Astrocyte (in vitro differentiated cells and primary cell): ENCODE results near the gene RTEL1. TPM values are rescaled to one million over a fixed set of nuclear protein-coding genes. Genes with fewer than 3 reads are reported as not detected.
"Not testable (repeated sequence)": the region's sequence is repeated elsewhere in the genome, so short reads cannot be mapped to it uniquely, and the experiment has no call there.

Experiments
- DNase-seq: peaks from one replicate; pipeline ENCODE4 v3.0.0-alpha.2; 2010; ENCODE audit warnings: low read depth
- FAIRE-seq: peaks from 2 replicates; lab custom pipeline; 2011; peaks lifted over from hg19 to GRCh38; lab: Jason Lieb, UNC
- H2AFZ ChIP-seq: 2 replicates; pipeline ENCODE4 v1.6.0; 2012; ENCODE audit warnings: low read depth, low read length, inconsistent platforms
- H3K27ac ChIP-seq: 2 replicates; pipeline ENCODE4 v1.5.1; 2011; ENCODE audit warnings: low read depth, low read length, inconsistent platforms
- H3K27me3 ChIP-seq: 2 replicates; pipeline ENCODE4 v1.6.0; 2011; ENCODE audit warnings: low read length, inconsistent platforms; ENCODE audit not compliant: insufficient read depth
- H3K36me3 ChIP-seq: 2 replicates; pipeline ENCODE4 v1.5.1; 2011; ENCODE audit warnings: low read length, inconsistent platforms; ENCODE audit not compliant: insufficient read depth
- H3K4me1 ChIP-seq: 2 replicates; pipeline ENCODE4 v1.5.1; 2011; ENCODE audit warnings: low read length, inconsistent platforms; ENCODE audit not compliant: insufficient read depth
- H3K4me2 ChIP-seq: 2 replicates; pipeline ENCODE4 v1.6.0; 2012; ENCODE audit warnings: low read length, inconsistent platforms
- H3K4me3 ChIP-seq: 2 replicates; pipeline ENCODE4 v1.5.1; 2011; ENCODE audit warnings: low read depth, mild to moderate bottlenecking, low read length, inconsistent platforms; ENCODE audit not compliant: insufficient read depth
- H3K79me2 ChIP-seq: 2 replicates; pipeline ENCODE4 v1.6.0; 2012; ENCODE audit warnings: mild to moderate bottlenecking, low read length, inconsistent platforms; ENCODE audit not compliant: insufficient read depth
- H3K9ac ChIP-seq: 2 replicates; pipeline ENCODE4 v1.6.0; 2012; ENCODE audit warnings: mild to moderate bottlenecking, low read length, inconsistent platforms
- H3K9me3 ChIP-seq: 2 replicates; pipeline ENCODE4 v1.5.1; 2012; ENCODE audit warnings: low read depth, mild to moderate bottlenecking, low read length, inconsistent platforms; ENCODE audit not compliant: insufficient read depth
- H4K20me1 ChIP-seq: 2 replicates; pipeline ENCODE4 v1.6.0; 2012; ENCODE audit warnings: low read length, inconsistent platforms; ENCODE audit not compliant: insufficient read depth
- H3K27ac Mint-ChIP-seq: one replicate; pipeline ENCODE4 v1.8.0; 2021; ENCODE audit warnings: mild to moderate bottlenecking, mixed read lengths; ENCODE audit not compliant: unreplicated experiment
- H3K27me3 Mint-ChIP-seq: one replicate; pipeline ENCODE4 v1.8.0; 2021; ENCODE audit warnings: low read depth, mixed read lengths; ENCODE audit not compliant: unreplicated experiment
- H3K36me3 Mint-ChIP-seq: one replicate; pipeline ENCODE4 v1.8.0; 2021; ENCODE audit warnings: low read depth, mixed read lengths; ENCODE audit not compliant: unreplicated experiment
- H3K4me1 Mint-ChIP-seq: one replicate; pipeline ENCODE4 v1.8.0; 2021; ENCODE audit warnings: low read depth, mixed read lengths; ENCODE audit not compliant: unreplicated experiment
- H3K4me3 Mint-ChIP-seq: one replicate; pipeline ENCODE4 v1.8.0; 2021; ENCODE audit warnings: mild to moderate bottlenecking, moderate library complexity, mixed read lengths; ENCODE audit not compliant: unreplicated experiment
- H3K9me3 Mint-ChIP-seq: one replicate; pipeline ENCODE4 v1.8.0; 2021; ENCODE audit warnings: mild to moderate bottlenecking, mixed read lengths; ENCODE audit not compliant: unreplicated experiment
- CTCF ChIP-seq: IDR thresholded peaks from 2 replicates; pipeline ENCODE4 v1.5.1; 2011; ENCODE audit warnings: low read depth, mild to moderate bottlenecking, inconsistent platforms, low read length, moderate library complexity; ENCODE audit not compliant: insufficient read depth
- EZH2 ChIP-seq: IDR thresholded peaks from 2 replicates; pipeline ENCODE4 v1.6.1; 2012; ENCODE audit warnings: mild to moderate bottlenecking, low read length, inconsistent platforms; ENCODE audit not compliant: insufficient read depth
- total RNA-seq: library from RNA; stranded (reverse); gene quantifications from 2 replicates; pipeline ENCODE4 v1.2.1, GENCODE V29; 2021

Gene RTEL1
- total RNA-seq, 1 donor from 2014 or later: 15.5 TPM

GRCh38 chr20:63657260-63657936, 714 bp upstream of the RTEL1 start:
- Histone ChIP-seq H3K9ac (peak overlapping the region; percentile 89), H3K4me3 (peak overlapping the region; percentile 100), H3K27me3 (no peaks in the 10 kb centered on the region), H3K27ac (peak overlapping the region; percentile 84), H4K20me1 (peaks cover 4% of the 10 kb centered on the region), H3K4me2 (peak overlapping the region; percentile 98), H3K36me3 (no peaks in the 10 kb centered on the region), H3K9me3 (no peaks in the 10 kb centered on the region), H3K79me2 (peaks cover 38% of the 10 kb centered on the region), H3K4me1 (peaks cover 21% of the 10 kb centered on the region), H2AFZ (peak overlapping the region; percentile 99)
- peak overlapping the region; percentile 93 for H3K27ac Mint-ChIP-seq
- FAIRE-seq (no peak), DNase-seq (no peak)
- peak overlapping the region; percentile 95 for H3K4me3 Mint-ChIP-seq
- H3K9me3 Mint-ChIP-seq: peaks cover 3% of the 10 kb centered on the region
- peaks cover 5% of the 10 kb centered on the region for H3K4me1 Mint-ChIP-seq
- H3K36me3 Mint-ChIP-seq: no peaks in the 10 kb centered on the region
- H3K27me3 Mint-ChIP-seq: peaks cover 1% of the 10 kb centered on the region
- no peak for TF ChIP-seq CTCF
- TF ChIP-seq EZH2: no peak

DNA sequence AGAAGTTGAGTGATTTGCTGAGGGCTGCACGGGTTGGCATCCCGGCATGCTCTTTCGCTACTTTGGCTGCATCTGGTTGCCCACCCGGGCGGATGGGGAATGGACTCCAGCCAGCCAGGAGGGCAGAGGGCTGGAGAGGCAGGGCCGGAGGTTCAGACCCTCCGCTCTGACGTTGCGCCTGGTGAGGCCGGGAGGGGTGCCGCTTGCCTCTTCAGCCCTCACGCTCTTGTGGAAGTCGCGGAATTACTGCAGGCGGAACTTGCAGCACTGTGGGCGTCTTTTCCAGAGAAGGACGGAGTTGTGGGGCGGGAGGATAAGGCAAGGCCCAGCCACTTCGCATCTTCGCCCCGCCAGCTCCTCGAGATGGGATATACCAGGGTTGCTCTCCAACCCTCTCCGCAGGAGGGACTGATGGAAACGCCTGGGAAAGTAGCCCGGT, 656 bp downstream of the RTEL1 start:
- H3K27me3 ChIP-seq: no peaks in the 10 kb centered on the region
- peak overlapping the region; percentile 84 for H3K27ac ChIP-seq
- peak overlapping the region; percentile 95 for H3K4me3 Mint-ChIP-seq
- peaks cover 3% of the 10 kb centered on the region for H3K9me3 Mint-ChIP-seq
- FAIRE-seq (no peak), DNase-seq (peak; percentile 47)
- peaks cover 4% of the 10 kb centered on the region for H4K20me1 ChIP-seq
- peak overlapping the region; percentile 98 for H3K4me2 ChIP-seq
- H3K36me3 Mint-ChIP-seq: peaks cover 1% of the 10 kb centered on the region
- peak overlapping the region; percentile 100 for H3K4me3 ChIP-seq
- peaks cover 1% of the 10 kb centered on the region for H3K27me3 Mint-ChIP-seq
- no peaks in the 10 kb centered on the region for H3K36me3 ChIP-seq
- H3K79me2 ChIP-seq: peaks cover 41% of the 10 kb centered on the region
- peak overlapping the region; percentile 99 for H2AFZ ChIP-seq
- H3K9me3 ChIP-seq: no peaks in the 10 kb centered on the region
- peak overlapping the region; percentile 62 for H3K27ac Mint-ChIP-seq
- peaks cover 21% of the 10 kb centered on the region for H3K4me1 ChIP-seq
- no peak for TF ChIP-seq EZH2
- no peak for TF ChIP-seq CTCF
- peak overlapping the region; percentile 89 for H3K9ac ChIP-seq
- H3K4me1 Mint-ChIP-seq: peaks cover 5% of the 10 kb centered on the region

- H3K4me3 ChIP-seq: peak overlapping the region; percentile 100
- Mint-ChIP-seq H3K36me3 (peaks cover 1% of the 10 kb centered on the region), H3K4me1 (peaks cover 2% of the 10 kb centered on the region), H3K4me3 (peak overlapping the region; percentile 95), H3K27me3 (peaks cover 1% of the 10 kb centered on the region), H3K9me3 (peaks cover 3% of the 10 kb centered on the region), H3K27ac (peak overlapping the region; percentile 53)
- TF ChIP-seq EZH2 (no peak), CTCF (no peak)
- H3K36me3 ChIP-seq: no peaks in the 10 kb centered on the region
- H2AFZ ChIP-seq: no peak overlapping the region
- H3K4me2 ChIP-seq: peak overlapping the region; percentile 98
- H3K9me3 ChIP-seq: no peaks in the 10 kb centered on the region
- H3K79me2 ChIP-seq: peaks cover 45% of the 10 kb centered on the region
- no peak overlapping the region for H3K27ac ChIP-seq
- no peak for DNase-seq
- no peaks in the 10 kb centered on the region for H3K27me3 ChIP-seq
- no peak for FAIRE-seq
- H3K9ac ChIP-seq: peak overlapping the region; percentile 89
- H4K20me1 ChIP-seq: peaks cover 4% of the 10 kb centered on the region
- H3K4me1 ChIP-seq: peaks cover 21% of the 10 kb centered on the region
These were observed 1.3 kb downstream of the RTEL1 start for GRCh38 chr20:63659370-63659769.

- not testable (repeated sequence) for H3K27ac ChIP-seq, H3K4me2 ChIP-seq, H3K36me3 ChIP-seq, DNase-seq, H2AFZ ChIP-seq, FAIRE-seq, H3K27me3 Mint-ChIP-seq, H3K9ac ChIP-seq, H3K4me3 ChIP-seq, H4K20me1 ChIP-seq, H3K36me3 Mint-ChIP-seq, H3K4me1 Mint-ChIP-seq, H3K9me3 Mint-ChIP-seq, H3K27ac Mint-ChIP-seq, H3K9me3 ChIP-seq, H3K27me3 ChIP-seq
- peak overlapping the region; percentile 95 for H3K4me3 Mint-ChIP-seq
- peaks cover 51% of the 10 kb centered on the region for H3K79me2 ChIP-seq
- peaks cover 21% of the 10 kb centered on the region for H3K4me1 ChIP-seq
These were observed 2.1 kb downstream of the RTEL1 start for GRCh38 chr20:63660174-63660573.
